Activated CD4-positive, alpha-beta T cell treated with anti-CD3 and anti-CD28 coated beads for 1 hour (primary cell): ENCODE data around the gene CAPN9.

Source experiments
- DNase-seq: peaks from one replicate; pipeline ENCODE4 v3.0.0-alpha.2; 2020

Gene CAPN9

GRCh38 chr1:230773396-230774033 is 26.3 kb downstream of the CAPN9 start:
- DNase-seq, result no peak

DNA sequence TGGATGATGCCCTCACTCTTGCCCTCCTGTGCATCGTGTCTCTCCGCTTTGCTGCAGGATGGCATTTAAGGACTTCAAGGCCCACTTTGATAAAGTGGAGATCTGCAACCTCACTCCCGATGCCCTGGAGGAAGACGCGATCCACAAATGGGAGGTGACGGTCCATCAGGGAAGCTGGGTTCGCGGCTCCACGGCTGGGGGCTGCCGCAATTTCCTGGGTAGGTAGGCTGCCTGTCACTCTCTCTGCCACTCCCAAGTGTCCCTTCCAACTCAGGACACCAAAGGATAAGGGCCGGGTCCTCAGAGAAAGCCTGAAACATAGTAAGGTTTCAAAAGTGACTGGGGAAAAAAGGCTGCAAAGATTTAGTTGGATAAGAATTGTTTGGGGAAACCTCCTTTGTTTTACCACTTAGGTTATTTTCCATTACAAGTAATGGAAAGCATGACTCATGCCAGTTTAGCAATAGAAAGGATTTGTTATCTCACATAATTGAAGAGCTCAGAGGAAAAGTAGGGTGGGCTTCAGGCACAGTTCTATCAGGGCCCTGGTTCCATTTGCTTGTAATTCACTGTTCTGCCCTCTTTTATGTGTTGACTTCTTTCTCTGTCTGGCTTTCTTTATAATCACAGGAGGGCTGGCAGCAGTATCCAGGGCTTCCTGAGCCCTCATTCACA is 31.9 kb downstream of the CAPN9 start:
- no peak for DNase-seq

GRCh38 chr1:230781131-230781530 is 33.9 kb downstream of the CAPN9 start:
- DNase-seq, result no peak

- no peak for DNase-seq
Measured at GRCh38 chr1:230781594-230781993, 34.4 kb downstream of the CAPN9 start.

- DNase-seq, result no peak
Measured at GRCh38 chr1:230784163-230784562, 37.0 kb downstream of the CAPN9 start.

GRCh38 chr1:230785636-230786384 is 38.6 kb downstream of the CAPN9 start:
- no peak for DNase-seq

- no peak for DNase-seq
Measured at GRCh38 chr1:230786385-230786753, 39.2 kb downstream of the CAPN9 start.

DNA sequence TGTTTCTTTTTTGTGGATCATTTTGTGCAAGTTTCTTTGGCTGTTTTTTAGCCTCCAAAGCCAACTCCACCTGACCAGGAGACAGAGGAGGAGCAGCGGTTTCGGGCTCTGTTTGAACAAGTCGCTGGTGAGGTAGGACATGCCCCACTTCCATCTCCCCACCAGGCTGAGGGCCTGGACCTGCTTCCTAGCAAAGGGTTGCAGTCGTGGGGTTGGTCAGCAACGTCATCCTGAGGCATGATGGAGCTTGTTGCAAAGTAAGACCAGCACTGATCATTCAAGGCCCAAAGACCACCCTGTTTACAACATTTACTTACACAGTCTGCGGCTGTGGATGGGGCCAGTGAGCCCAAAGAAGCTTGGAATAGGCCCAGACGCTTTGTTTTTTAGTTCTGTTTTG is 40.3 kb downstream of the CAPN9 start:
- no peak for DNase-seq

- DNase-seq, result no peak
Measured at GRCh38 chr1:230788561-230789275, 41.5 kb downstream of the CAPN9 start.

- no peak for DNase-seq
Measured at GRCh38 chr1:230790026-230790425, 42.8 kb downstream of the CAPN9 start.

DNA sequence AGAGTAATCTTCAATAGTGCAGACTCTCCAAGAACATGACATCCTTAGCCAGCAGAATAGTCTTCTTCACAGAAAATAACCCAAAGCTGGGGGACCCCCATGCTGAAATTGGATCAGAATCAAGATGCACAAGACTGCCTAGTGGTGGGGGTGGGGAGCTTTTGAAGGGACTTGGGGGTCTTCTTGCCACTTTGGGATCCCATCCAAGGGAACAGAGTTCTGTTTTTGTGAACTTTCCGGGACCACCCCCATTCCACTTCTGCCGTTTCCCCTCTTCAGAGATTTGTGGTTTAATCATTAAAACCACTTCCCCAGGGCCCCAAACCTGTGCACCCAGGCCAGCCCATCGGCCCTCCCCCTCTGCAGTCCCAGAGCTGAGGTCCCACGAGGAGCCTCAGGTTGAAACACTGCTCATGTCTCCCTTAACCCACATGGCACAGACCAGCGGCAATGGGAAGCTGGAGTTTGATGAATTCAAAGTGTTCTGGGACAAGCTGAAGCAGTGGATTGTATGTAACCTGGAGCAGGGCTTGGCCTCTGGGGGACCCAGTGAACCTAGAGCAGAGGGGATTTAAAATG is 44.9 kb downstream of the CAPN9 start:
- no peak for DNase-seq

GRCh38 chr1:230792691-230793462 is 45.7 kb downstream of the CAPN9 start:
- DNase-seq, result no peak

- DNase-seq, result no peak
Measured at GRCh38 chr1:230793463-230793745, 46.2 kb downstream of the CAPN9 start.

DNA sequence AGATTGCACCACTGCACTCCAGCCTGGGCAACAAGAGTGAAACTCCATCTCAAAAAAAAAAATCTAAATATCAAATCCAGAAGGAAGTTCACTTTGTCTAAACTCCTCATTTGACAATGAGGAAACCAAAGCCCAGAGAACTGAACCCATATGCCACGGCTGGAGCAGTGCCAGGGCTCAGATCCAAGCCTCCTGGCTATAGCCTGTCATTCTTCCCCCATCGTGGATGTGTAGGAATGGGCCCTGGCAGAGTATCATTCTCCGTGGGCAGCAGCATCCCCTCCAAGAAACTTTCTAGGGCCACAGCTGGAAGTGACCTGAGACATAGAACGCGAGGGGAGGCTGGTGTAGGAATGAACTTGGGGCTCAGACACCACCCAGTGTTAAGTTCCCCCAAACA is 47.2 kb downstream of the CAPN9 start:
- no peak for DNase-seq

- no peak for DNase-seq
Measured at GRCh38 chr1:230794871-230795605, 47.9 kb downstream of the CAPN9 start.

DNA sequence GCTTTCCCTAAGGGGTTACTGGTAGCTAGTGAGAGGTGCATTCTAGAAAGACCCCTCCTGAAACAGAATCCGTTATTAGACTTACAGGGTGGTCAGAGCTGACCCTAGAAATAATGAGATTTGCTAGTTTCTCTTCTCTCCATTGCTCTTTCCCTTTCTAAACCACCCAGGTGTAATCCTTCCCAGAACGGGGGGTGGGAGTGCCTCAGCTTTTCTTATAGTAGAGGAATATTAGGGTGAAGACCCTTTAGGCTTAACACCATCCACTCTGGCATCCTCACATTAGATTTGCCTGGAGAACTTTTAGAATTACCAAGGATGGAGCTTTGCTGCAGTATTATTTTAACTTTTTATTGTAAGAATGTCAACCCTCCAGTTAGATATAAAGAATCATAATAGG is 49.4 kb downstream of the CAPN9 start:
- DNase-seq, result no peak

- DNase-seq, result no peak
Measured at GRCh38 chr1:230797376-230797920, 50.3 kb downstream of the CAPN9 start.

- DNase-seq, result no peak
Measured at GRCh38 chr1:230797942-230798365, 50.8 kb downstream of the CAPN9 start.

- DNase-seq, result no peak
Measured at GRCh38 chr1:230798491-230798890, 51.3 kb downstream of the CAPN9 start.

- DNase-seq, result no peak
Measured at GRCh38 chr1:230800891-230801840, 54.0 kb downstream of the CAPN9 start.
